H1 (cell line): Measurements from ENCODE around the gene KMT2E. TPM values are rescaled to one million over a fixed set of nuclear protein-coding genes. Genes with fewer than 3 reads are reported as not detected.

Source experiments
- CTCF ChIA-PET: fragments of 300-600 bp; sonication (Branson Sonifier 250); formaldehyde crosslinking; loops from one replicate; lab custom pipeline; 2021; ENCODE audit not compliant: partially characterized antibody; lab: Charles Lee
- POLR2A ChIA-PET: fragments of 300-600 bp; sonication (Branson Sonifier 250); formaldehyde crosslinking; loops from one replicate; lab custom pipeline; 2021; ENCODE audit warnings: inconsistent platforms; ENCODE audit not compliant: partially characterized antibody; lab: Charles Lee
- DNase-seq, 2 experiments: peaks; one replicate each; pipeline versions ENCODE4 v3.0.0 to v3.0.0-alpha.2; 2010 to 2022; ENCODE audit warnings: low spot score in 2 of 2, low read depth in 1 of 2, mixed read lengths in 1 of 2
- FAIRE-seq: peaks from 2 replicates; lab custom pipeline; 2011; peaks lifted over from hg19 to GRCh38; lab: Jason Lieb, UNC
- H2AFZ ChIP-seq: 2 replicates; pipeline ENCODE4 v1.8.1; 2012; ENCODE audit warnings: low read length, inconsistent platforms
- H2AK5ac ChIP-seq: 2 replicates; pipeline ENCODE4 v1.6.1; 2013; ENCODE audit warnings: low read depth, low read length
- H2BK120ac ChIP-seq: replicated peaks from 2 replicates; pipeline ENCODE3; 2013; ENCODE audit warnings: low read depth, low read length, inconsistent platforms
- H2BK12ac ChIP-seq: 2 replicates; pipeline ENCODE4 v1.6.1; 2013; ENCODE audit warnings: low read depth, low read length
- H2BK15ac ChIP-seq: 2 replicates; pipeline ENCODE4 v1.6.1; 2013; ENCODE audit warnings: low read length
- H2BK20ac ChIP-seq: 2 replicates; pipeline ENCODE4 v1.6.1; 2013; ENCODE audit warnings: low read length
- H2BK5ac ChIP-seq: 2 replicates; pipeline ENCODE4 v1.6.1; 2013; ENCODE audit warnings: low read depth, low read length
- H3K14ac ChIP-seq: 2 replicates; pipeline ENCODE4 v1.6.1; 2013; ENCODE audit warnings: inconsistent platforms; ENCODE audit not compliant: insufficient read length
- H3K18ac ChIP-seq: 2 replicates; pipeline ENCODE4 v1.6.1; 2013; ENCODE audit warnings: low read length; ENCODE audit errors: extremely low read depth
- H3K23ac ChIP-seq: 2 replicates; pipeline ENCODE4 v1.6.1; 2013; ENCODE audit warnings: inconsistent platforms; ENCODE audit not compliant: insufficient read length
- H3K23me2 ChIP-seq: 2 replicates; pipeline ENCODE4 v1.6.1; 2013; ENCODE audit warnings: low read depth, low read length
- H3K27ac ChIP-seq: 2 replicates; pipeline ENCODE4 v1.6.1; 2011; ENCODE audit warnings: low read depth, low read length, inconsistent platforms
- H3K27me3 ChIP-seq, 4 experiments: replicated peaks in 1 of 4; 1 replicate in 1 of 4; 2 replicates in 3 of 4; pipeline versions ENCODE4 v1.6.1 to v1.8.1; 2011 to 2013; ENCODE audit warnings: low read length in 3 of 4, mild to moderate bottlenecking in 3 of 4, inconsistent platforms in 2 of 4, mixed read lengths in 2 of 4, moderate library complexity in 1 of 4; ENCODE audit not compliant: control insufficient read depth in 3 of 4, insufficient read depth in 3 of 4; ENCODE audit errors: extremely low read depth in 1 of 4
- H3K36me3 ChIP-seq, 4 experiments: 2 replicates each; pipeline versions ENCODE4 v1.6.1 to v1.8.1; 2011 to 2013; ENCODE audit warnings: mild to moderate bottlenecking in 4 of 4, low read length in 3 of 4, moderate library complexity in 2 of 4, control low read depth in 1 of 4, inconsistent platforms in 1 of 4; ENCODE audit not compliant: insufficient read depth in 4 of 4, control insufficient read depth in 2 of 4
- H3K4ac ChIP-seq: replicated peaks from 2 replicates; pipeline ENCODE3; 2013; ENCODE audit warnings: low read length, low read depth, mixed read lengths, inconsistent platforms; ENCODE audit not compliant: insufficient read length
- H3K4me1 ChIP-seq, 4 experiments: replicated peaks in 1 of 4; 1 replicate in 1 of 4; 2 replicates in 3 of 4; pipeline versions ENCODE4 v1.6.1 to v1.8.1; 2011 to 2013; ENCODE audit warnings: low read length in 3 of 4, inconsistent platforms in 2 of 4, mixed read lengths in 1 of 4; ENCODE audit not compliant: insufficient read depth in 4 of 4, control insufficient read depth in 3 of 4
- H3K4me2 ChIP-seq, 2 experiments: 2 replicates each; pipeline versions ENCODE4 v1.6.1 to v1.8.1; 2011 to 2013; ENCODE audit warnings: low read depth in 2 of 2, low read length in 2 of 2, control low read depth in 1 of 2, inconsistent platforms in 1 of 2, mild to moderate bottlenecking in 1 of 2; ENCODE audit not compliant: insufficient read depth in 1 of 2
- H3K4me3 ChIP-seq, 4 experiments: fragments of 200-600, 300-600 bp in 1 of 4; sonication (generic), shearing (Covaris generic), sonication (Bioruptor Twin) in 1 of 4; 2 replicates each; pipeline versions ENCODE4 v1.5.1 to v1.8.1; 2011 to 2016; ENCODE audit warnings: low read length in 4 of 4, low read depth in 3 of 4, control low read depth in 2 of 4, inconsistent platforms in 2 of 4, mild to moderate bottlenecking in 2 of 4, mixed read lengths in 1 of 4, moderate library complexity in 1 of 4; ENCODE audit not compliant: insufficient read depth in 2 of 4; ENCODE audit errors: extremely low read depth in 1 of 4
- H3K56ac ChIP-seq: replicated peaks from 2 replicates; pipeline ENCODE3; 2013; ENCODE audit warnings: low read depth, mild to moderate bottlenecking, mixed read lengths, low read length, inconsistent platforms; ENCODE audit not compliant: insufficient read length
- H3K79me1 ChIP-seq: 2 replicates; pipeline ENCODE4 v1.6.1; 2013; ENCODE audit warnings: low read depth, low read length, control low read depth
- H3K79me2 ChIP-seq, 2 experiments: 2 replicates each; pipeline versions ENCODE4 v1.6.1 to v1.8.1; 2012 to 2013; ENCODE audit warnings: low read length in 2 of 2, mild to moderate bottlenecking in 2 of 2, inconsistent platforms in 1 of 2; ENCODE audit not compliant: insufficient read depth in 2 of 2, control insufficient read depth in 1 of 2
- H3K9ac ChIP-seq, 4 experiments: replicated peaks in 1 of 4; 1 replicate in 1 of 4; 2 replicates in 3 of 4; pipeline versions ENCODE4 v1.6.1 to v1.8.1; 2011 to 2013; ENCODE audit warnings: low read depth in 3 of 4, low read length in 3 of 4, control low read depth in 2 of 4, mild to moderate bottlenecking in 2 of 4, moderate library complexity in 2 of 4, inconsistent platforms in 1 of 4; ENCODE audit errors: extremely low read depth in 1 of 4
- H3K9me3 ChIP-seq, 2 experiments: 2 replicates each; pipeline versions ENCODE4 v1.6.1 to v1.8.1; 2012 to 2013; ENCODE audit warnings: mild to moderate bottlenecking in 2 of 2, moderate library complexity in 2 of 2, control low read depth in 1 of 2, inconsistent platforms in 1 of 2, low read depth in 1 of 2, low read length in 1 of 2, mixed read lengths in 1 of 2; ENCODE audit not compliant: insufficient read depth in 2 of 2
- H4K20me1 ChIP-seq, 2 experiments: replicated peaks in 1 of 2; 2 replicates each; pipeline versions ENCODE3 to v1.8.1; 2011 to 2013; ENCODE audit warnings: inconsistent platforms in 2 of 2, low read length in 2 of 2, mild to moderate bottlenecking in 1 of 2; ENCODE audit not compliant: insufficient read depth in 2 of 2, control insufficient read depth in 1 of 2
- H4K5ac ChIP-seq: 2 replicates; pipeline ENCODE4 v1.6.1; 2013; ENCODE audit warnings: low read length, low read depth, mixed read lengths, inconsistent platforms; ENCODE audit not compliant: insufficient read length
- H4K8ac ChIP-seq: 2 replicates; pipeline ENCODE4 v1.8.0; 2013; ENCODE audit warnings: mild to moderate bottlenecking, moderate library complexity, low read length, inconsistent platforms; ENCODE audit not compliant: insufficient read depth; ENCODE audit errors: extremely low read depth
- H4K91ac ChIP-seq: replicated peaks from 2 replicates; pipeline ENCODE3; 2013; ENCODE audit warnings: low read length, mixed read lengths, inconsistent platforms; ENCODE audit not compliant: insufficient read length
- JUND ChIP-seq: IDR thresholded peaks from 2 replicates; pipeline ENCODE4 v1.6.1; 2011; ENCODE audit warnings: mild to moderate bottlenecking, improper control_type of control experiment, low read length
- MAFK ChIP-seq: IDR thresholded peaks from 2 replicates; pipeline ENCODE4 v1.6.1; 2012; ENCODE audit warnings: low read depth, mild to moderate bottlenecking, improper control_type of control experiment, low read length
- RNF2 ChIP-seq: fragments of 200-900, 300-1000 bp; sonication (generic); IDR thresholded peaks from 2 replicates; pipeline ENCODE4 v1.7.1; 2016; ENCODE audit warnings: borderline replicate concordance, low read depth, mild to moderate bottlenecking, antibody characterized with exemption, low read length; ENCODE audit not compliant: poor library complexity, severe bottlenecking; ENCODE audit errors: missing control alignments
- SIN3A ChIP-seq, 2 experiments: IDR thresholded peaks in 1 of 2; conservative IDR thresholded peaks in 1 of 2; 2 replicates each; pipeline ENCODE4 v1.6.1; 2011 to 2012; ENCODE audit warnings: low read length in 2 of 2, improper control_type of control experiment in 1 of 2, low read depth in 1 of 2, mild to moderate bottlenecking in 1 of 2
- SRF ChIP-seq: IDR thresholded peaks from 2 replicates; pipeline ENCODE4 v1.6.1; 2011; ENCODE audit warnings: mild to moderate bottlenecking, low read depth, low read length, moderate library complexity
- WGBS, 2 experiments: shearing (Covaris generic) in 1 of 2; methylation state at CpG; one replicate each; pipeline versions ENCODE4 v1.1.6 to v1.1.7; 2013 to 2015; ENCODE audit warnings: low lambda C conversion rate in 2 of 2, mixed read lengths in 2 of 2, inconsistent platforms in 1 of 2, low coverage in 1 of 2, missing lambda C conversion rate in 1 of 2; ENCODE audit not compliant: insufficient replicate concordance in 2 of 2, insufficient coverage in 1 of 2, insufficient read length in 1 of 2; ENCODE audit errors: extremely low coverage in 1 of 2, missing lambda C conversion rate in 1 of 2; 5-methylcytosine and 5-hydroxymethylcytosine counted together
- polyA plus RNA-seq, 7 experiments: library from polyadenylated mRNA; depleted of rRNA in 3 of 7; stranded (reverse) in 5 of 7; unstranded in 2 of 7; fragments of >200 nt in 5 of 7; fragments of 200-250 nt in 2 of 7; gene quantifications; 1 replicate in 5 of 7; 2 replicates in 1 of 7; 4 replicates in 1 of 7; pipeline versions ENCODE4 v1.2.1 to v1.2.3, GENCODE V29; 2011 to 2013; ENCODE audit warnings: missing spikeins in 2 of 7, mixed read lengths in 2 of 7
- total RNA-seq: library from RNA; stranded (reverse); fragmentation: NEBNext Ultra II Directional; extraction: Animal tissue kit (Norgen Biotek cat#: 25700); gene quantifications from 2 replicates; pipeline ENCODE4 v1.2.1, GENCODE V29; 2021

The KMT2E gene
- total and polyA plus RNA-seq, 2 of the 8 experiments (the other 6 are each of a cell fraction or from before 2014, with no cell fraction given): 10.9 to 45.0 TPM

- Histone ChIP-seq H3K4ac (no peak overlapping the region), H3K9me3 (peaks cover 0 to under 1% of the 10 kb centered on the region in 2 experiments; a peak in 1 of 4 replicates), H4K5ac (no peak overlapping the region), H3K18ac (no peak overlapping the region), H2BK15ac (no peak overlapping the region), H3K27ac (no peak overlapping the region), H3K9ac (no peak overlapping the region), H3K4me3 (no peak overlapping the region), H3K14ac (no peak overlapping the region)
- CTCF ChIA-PET: interaction anchor here (1.2 to 1.3 kb wide), 2 partner anchors 12 to 86 kb away, joined by 3 read pairs; no protein-coding TSS in a partner anchor
- TF ChIP-seq SIN3A (conservative IDR thresholded peaks at IDR 0.05 in 1 of 2, IDR thresholded peaks at IDR 0.05 in 1 of 2; ENCODE audit: low read depth in 1 of 2, low read length in 2 of 2): no peak
- no peak for TF ChIP-seq MAFK
- no peak for TF ChIP-seq RNF2
- TF ChIP-seq SRF: no peak
- TF ChIP-seq JUND: no peak
- TF ChIP-seq, all 59 proteins: peak for 0
- DNase-seq (no peak), FAIRE-seq (no peak)
- no peak overlapping the region for H3K56ac ChIP-seq
- no peak overlapping the region for H3K4me2 ChIP-seq
- no peaks in the 10 kb centered on the region for H3K27me3 ChIP-seq
- no peak overlapping the region for H2BK120ac ChIP-seq
- no peak overlapping the region for H3K23ac ChIP-seq
- 89% methylated on average over 2 of the region's 2 CpGs; no CpG with 5 or more reads in 1 of the 2 experiments for WGBS, 2 experiments
- no peak overlapping the region for H2BK20ac ChIP-seq
- POLR2A ChIA-PET: no interaction called here
- no peaks in the 10 kb centered on the region for H3K4me1 ChIP-seq
- H3K36me3 ChIP-seq: no peaks in the 10 kb centered on the region
- no peak overlapping the region for H2AK5ac ChIP-seq
- H4K91ac ChIP-seq: no peak overlapping the region
- H3K79me1 ChIP-seq: no peaks in the 10 kb centered on the region
- no peaks in the 10 kb centered on the region for H3K79me2 ChIP-seq
- H2BK12ac ChIP-seq: no peak overlapping the region
- no peak overlapping the region for H4K8ac ChIP-seq
- H4K20me1 ChIP-seq: no peaks in the 10 kb centered on the region
- no peak overlapping the region for H2AFZ ChIP-seq
- H3K23me2 ChIP-seq: no peaks in the 10 kb centered on the region
- no peak overlapping the region for H2BK5ac ChIP-seq
Observed at GRCh38 chr7:104969183-104969582, 44.8 kb upstream of the KMT2E start.
